ENCODE measurements around the gene CYP46A1.

The CYP46A1 gene

GRCh38 chr14:99741227-99741976 is 57.3 kb downstream of the CYP46A1 start:
- no peak for TF ChIP-seq CTCF (IDR thresholded peaks at IDR 0.05; ENCODE audit: low read depth, low read length, missing control alignments)
- no peak overlapping the region for H3K4me3 ChIP-seq (ENCODE audit: low read depth, low read length)
- no peak for DNase-seq (ENCODE audit: low read depth)

GRCh38 chr14:99742074-99742473 is 58.0 kb downstream of the CYP46A1 start:
- no peak for TF ChIP-seq CTCF (IDR thresholded peaks at IDR 0.05; ENCODE audit: low read depth, low read length, missing control alignments)
- H3K4me3 ChIP-seq (ENCODE audit: low read depth, low read length): no peak overlapping the region
- DNase-seq (ENCODE audit: low read depth): no peak

- DNase-seq (ENCODE audit: low read depth): no peak
- no peak for TF ChIP-seq CTCF (IDR thresholded peaks at IDR 0.05; ENCODE audit: low read depth, low read length, missing control alignments)
- no peak overlapping the region for H3K4me3 ChIP-seq (ENCODE audit: low read depth, low read length)
Observed at GRCh38 chr14:99742509-99743487, 58.7 kb downstream of the CYP46A1 start.

GRCh38 chr14:99744199-99744872 is 60.2 kb downstream of the CYP46A1 start:
- no peak overlapping the region for H3K4me3 ChIP-seq (ENCODE audit: low read depth, low read length)
- no peak for DNase-seq (ENCODE audit: low read depth)
- no peak for TF ChIP-seq CTCF (IDR thresholded peaks at IDR 0.05; ENCODE audit: low read depth, low read length, missing control alignments)

GRCh38 chr14:99744873-99745224 is 60.8 kb downstream of the CYP46A1 start:
- no peak for DNase-seq (ENCODE audit: low read depth)
- no peak for TF ChIP-seq CTCF (IDR thresholded peaks at IDR 0.05; ENCODE audit: low read depth, low read length, missing control alignments)
- H3K4me3 ChIP-seq (ENCODE audit: low read depth, low read length): no peak overlapping the region

- no peak overlapping the region for H3K4me3 ChIP-seq (ENCODE audit: low read depth, low read length)
- TF ChIP-seq CTCF (IDR thresholded peaks at IDR 0.05; ENCODE audit: low read depth, low read length, missing control alignments): no peak
Observed at GRCh38 chr14:99745307-99745951, 61.3 kb downstream of the CYP46A1 start.

More at GRCh38 chr14:99745307-99745951, 61.3 kb downstream of the CYP46A1 start:
- DNase-seq (ENCODE audit: low read depth): no peak

Data from GM12864 (cell line).